Measurements from ENCODE around the gene ANO1. TPM values are rescaled to one million over a fixed set of nuclear protein-coding genes. Genes with fewer than 3 reads are reported as not detected.

Gene ANO1
- total RNA-seq, 1 experiment from 2014 or later, result 10.9 TPM

GRCh38 chr11:70134490-70134889, 56.4 kb downstream of the ANO1 start:
- H3K27me3 Mint-ChIP-seq (ENCODE audit: low read depth), result peaks cover 9% of the 10 kb centered on the region
- H2BK15ac ChIP-seq (ENCODE audit: low read depth, low read length), result no peak overlapping the region
- no peaks in the 10 kb centered on the region for H3K23me2 ChIP-seq (ENCODE audit: insufficient read length, low read depth, low read length, poor library complexity, severe bottlenecking)
- no peak overlapping the region for H3T11ph ChIP-seq (ENCODE audit: low read length)
- no peak overlapping the region for H2AFZ ChIP-seq (ENCODE audit: low read length)
- H3K79me2 ChIP-seq (ENCODE audit: insufficient read depth, low read length), result no peaks in the 10 kb centered on the region
- no peak overlapping the region for H3K56ac ChIP-seq (ENCODE audit: insufficient read length, low read depth, low read length)
- H3K4me1 Mint-ChIP-seq, result peaks cover 16 to 21% of the 10 kb centered on the region in 2 experiments
- no peak overlapping the region for H4K8ac ChIP-seq (replicated peaks; ENCODE audit: insufficient read length, low read depth, low read length)
- no peak overlapping the region for H3K4ac ChIP-seq (ENCODE audit: low read depth, low read length)
- H3K27me3 ChIP-seq (ENCODE audit: insufficient read depth, low read length), result no peaks in the 10 kb centered on the region
- no peaks in the 10 kb centered on the region for H3K9me3 ChIP-seq (ENCODE audit: control insufficient read depth, low read depth, low read length)
- H2BK120ac ChIP-seq (ENCODE audit: low read depth, low read length, poor library complexity, severe bottlenecking), result no peak overlapping the region
- no peak overlapping the region for H3K27ac ChIP-seq (ENCODE audit: insufficient read length, low read depth, low read length)
- peak overlapping the region; percentile 41 for H3K14ac ChIP-seq (ENCODE audit: insufficient read depth, low read length)
- no peaks in the 10 kb centered on the region for H3K79me1 ChIP-seq (ENCODE audit: insufficient read depth, low read depth, low read length, poor library complexity, severe bottlenecking)
- peak overlapping the region in 2 of 3 experiments; percentile 28 to 34; a peak in 1 of 7 replicates for H3K27ac Mint-ChIP-seq
- DNase-seq, result no peak
- no peaks in the 10 kb centered on the region for H4K20me1 ChIP-seq (ENCODE audit: control insufficient read depth, insufficient read depth, insufficient read length)
- no peak overlapping the region for H3K18ac ChIP-seq (ENCODE audit: insufficient read length, low read depth, low read length)
- no peak overlapping the region for H3K9ac ChIP-seq (ENCODE audit: extremely low read depth, insufficient read length, low read length)
- no peak overlapping the region for H3K4me3 Mint-ChIP-seq
- no peak overlapping the region for H3K4me2 ChIP-seq (ENCODE audit: insufficient read depth, insufficient read length, low read length)
- no peak for TF ChIP-seq CTCF (conservative IDR thresholded peaks at IDR 0.05)
- H3K4me1 ChIP-seq (ENCODE audit: insufficient read depth, low read length), result no peaks in the 10 kb centered on the region
- H3K23ac ChIP-seq (ENCODE audit: insufficient read length, low read depth, low read length), result no peak overlapping the region
- no peak overlapping the region for H4K91ac ChIP-seq (ENCODE audit: insufficient read length, low read depth, low read length)
- no peak overlapping the region for H2BK5ac ChIP-seq (ENCODE audit: insufficient read length, low read length)
- H4K5ac ChIP-seq (ENCODE audit: insufficient read length, low read depth, low read length), result no peak overlapping the region
- no peaks in the 10 kb centered on the region for H3K9me3 Mint-ChIP-seq
- WGBS (ENCODE audit: extremely low coverage, insufficient read length, low lambda C conversion rate), result no CpG with 5 or more reads among the region's 14 CpGs
- H3K36me3 Mint-ChIP-seq (ENCODE audit: insufficient read depth in 1 of 3, low read depth in 3 of 3), result peaks cover 0 to 3% (median 0%) of the 10 kb centered on the region in 3 experiments; a peak in 2 of 7 replicates
- no peak overlapping the region for H2BK12ac ChIP-seq (ENCODE audit: insufficient read length, low read depth, low read length)
- H2BK20ac ChIP-seq (ENCODE audit: low read depth, low read length, poor library complexity, severe bottlenecking), result no peak overlapping the region
- no peak overlapping the region for H2AK5ac ChIP-seq (ENCODE audit: insufficient read length, low read length)

Data from H9 (cell line).